Anterior cingulate cortex (tissue), 58 donors: Measurements from ENCODE around the gene KIF25.
A peak's percentile ranks its signal among the peaks of the same experiment; 100 is the strongest.

Source experiments
- DNase-seq, 58 donors: peaks; one replicate each; lab custom pipeline; 2025; lab: John Stamatoyannopoulos, UW

The KIF25 gene

GRCh38 chr6:168047841-168048723 is 50.6 kb downstream of the KIF25 start:
- peak in 51 of 58 donors; percentile 15 to 90 (median 64) for DNase-seq

GRCh38 chr6:168048724-168049025 is 51.2 kb downstream of the KIF25 start:
- no peak for DNase-seq

- DNase-seq: no peak
These were observed 51.8 kb downstream of the KIF25 start for GRCh38 chr6:168049277-168049676.

- no peak for DNase-seq
These were observed 52.3 kb downstream of the KIF25 start for GRCh38 chr6:168049706-168050224.

- DNase-seq: no peak
These were observed 52.9 kb downstream of the KIF25 start for GRCh38 chr6:168050225-168050880.

GRCh38 chr6:168050881-168051586 is 53.6 kb downstream of the KIF25 start:
- peak in 1 of 58 donors; percentile 36 for DNase-seq

- no peak for DNase-seq
These were observed 54.2 kb downstream of the KIF25 start for GRCh38 chr6:168051648-168052047.

- peak in 1 of 58 donors; percentile 28 for DNase-seq
These were observed 54.9 kb downstream of the KIF25 start for GRCh38 chr6:168052291-168052891.

GRCh38 chr6:168053086-168053956 is 55.9 kb downstream of the KIF25 start:
- no peak for DNase-seq

- no peak for DNase-seq
These were observed 56.5 kb downstream of the KIF25 start for GRCh38 chr6:168053957-168054471.

- no peak for DNase-seq
These were observed 57.5 kb downstream of the KIF25 start for GRCh38 chr6:168054765-168055560.

- no peak for DNase-seq
These were observed 58.4 kb downstream of the KIF25 start for GRCh38 chr6:168055696-168056489.

GRCh38 chr6:168056892-168057527 is 59.5 kb downstream of the KIF25 start:
- DNase-seq: no peak

- no peak for DNase-seq
These were observed 60.4 kb downstream of the KIF25 start for GRCh38 chr6:168057836-168058235.

GRCh38 chr6:168058691-168059551 is 61.5 kb downstream of the KIF25 start:
- DNase-seq: no peak

GRCh38 chr6:168060521-168060931 is 63.1 kb downstream of the KIF25 start:
- peak in 48 of 58 donors; percentile 4 to 80 (median 44) for DNase-seq
